ENCODE results near the gene AKT2. TPM values are rescaled to one million over a fixed set of nuclear protein-coding genes. Genes with fewer than 3 reads are reported as not detected.

AKT2 gene
- total RNA-seq, 1 experiment from 2014 or later = 78.4 TPM

GRCh38 chr19:40253611-40254092 is 31.5 kb downstream of the AKT2 start:
- DNase-seq (ENCODE audit: low spot score) = no peak

GRCh38 chr19:40252395-40252794 is 32.8 kb downstream of the AKT2 start:
- no peak for DNase-seq (ENCODE audit: low spot score)

- no peak for DNase-seq (ENCODE audit: low spot score)
These were observed 33.2 kb downstream of the AKT2 start for GRCh38 chr19:40251991-40252390.

- no peak for DNase-seq (ENCODE audit: low spot score)
These were observed 33.9 kb downstream of the AKT2 start for GRCh38 chr19:40251244-40251643.

GRCh38 chr19:40249781-40250180 is 35.4 kb downstream of the AKT2 start:
- no peak for DNase-seq (ENCODE audit: low spot score)

- DNase-seq (ENCODE audit: low spot score) = no peak
These were observed 35.9 kb downstream of the AKT2 start for GRCh38 chr19:40249201-40249600.

GRCh38 chr19:40247735-40248262 is 37.3 kb downstream of the AKT2 start:
- DNase-seq (ENCODE audit: low spot score) = no peak

- DNase-seq (ENCODE audit: low spot score) = no peak
These were observed 38.0 kb downstream of the AKT2 start for GRCh38 chr19:40247178-40247577.

GRCh38 chr19:40246292-40247073 is 38.7 kb downstream of the AKT2 start:
- DNase-seq (ENCODE audit: low spot score) = no peak

- no peak for DNase-seq (ENCODE audit: low spot score)
These were observed 39.5 kb downstream of the AKT2 start for GRCh38 chr19:40245506-40246128.

- DNase-seq (ENCODE audit: low spot score) = no peak
These were observed 40.4 kb downstream of the AKT2 start for GRCh38 chr19:40244579-40245317.

- DNase-seq (ENCODE audit: low spot score) = no peak
These were observed 42.0 kb downstream of the AKT2 start for GRCh38 chr19:40243181-40243580.

- DNase-seq (ENCODE audit: low spot score) = no peak
These were observed 42.7 kb downstream of the AKT2 start for GRCh38 chr19:40242480-40242879.

GRCh38 chr19:40241809-40242384 is 43.2 kb downstream of the AKT2 start:
- no peak for DNase-seq (ENCODE audit: low spot score)

- no peak for DNase-seq (ENCODE audit: low spot score)
These were observed 43.9 kb downstream of the AKT2 start for GRCh38 chr19:40241125-40241808.

- DNase-seq (ENCODE audit: low spot score) = no peak
These were observed 44.8 kb downstream of the AKT2 start for GRCh38 chr19:40240332-40240731.

- DNase-seq (ENCODE audit: low spot score) = no peak
These were observed 45.5 kb downstream of the AKT2 start for GRCh38 chr19:40239415-40240226.

- DNase-seq (ENCODE audit: low spot score) = no peak
These were observed 46.4 kb downstream of the AKT2 start for GRCh38 chr19:40238775-40239174.

- no peak for DNase-seq (ENCODE audit: low spot score)
These were observed 47.4 kb downstream of the AKT2 start for GRCh38 chr19:40237791-40238190.

- DNase-seq (ENCODE audit: low spot score) = no peak
These were observed 48.8 kb downstream of the AKT2 start for GRCh38 chr19:40236366-40236765.

GRCh38 chr19:40236026-40236355 is 49.2 kb downstream of the AKT2 start:
- no peak for DNase-seq (ENCODE audit: low spot score)
